CD4-positive, alpha-beta T cell treated with Interleukin-4 for 1 hour (primary cell): ENCODE measurements around the gene CXCL11.
"Not testable (repeated sequence)": the region's sequence is repeated elsewhere in the genome, so short reads cannot be mapped to it uniquely, and the experiment has no call there.

ENCODE experiments used
- DNase-seq, 2 donors: peaks; one replicate each; pipeline ENCODE4 v3.0.0-alpha.2; 2020 to 2022

The CXCL11 gene

GRCh38 chr4:76035799-76036380 is at the start of gene CXCL11:
Gene CXCL11 (minus strand): TSS chr4:76036070. CDS start chr4:76035987, 83 bp downstream.
- DNase-seq: no peak

GRCh38 chr4:76084542-76084941 is 48.7 kb upstream of the CXCL11 start:
- no peak for DNase-seq

- DNase-seq: no peak
Observed at GRCh38 chr4:76083386-76083988, 47.6 kb upstream of the CXCL11 start.

GRCh38 chr4:76078033-76078613 is 42.3 kb upstream of the CXCL11 start:
- DNase-seq: no peak

GRCh38 chr4:76074993-76075600 is 39.2 kb upstream of the CXCL11 start:
- DNase-seq: no peak

GRCh38 chr4:76074468-76074867 is 38.6 kb upstream of the CXCL11 start, which contains the start of gene ART3:
Gene ART3 (plus strand): TSS chr4:76074709. CDS start chr4:76075890, 1,181 bp downstream.
- DNase-seq: no peak

GRCh38 chr4:76072760-76073159 is 36.9 kb upstream of the CXCL11 start:
- no peak for DNase-seq

- DNase-seq: peak; percentile 66 to 73
Observed at GRCh38 chr4:76067652-76068286, 31.9 kb upstream of the CXCL11 start.

GRCh38 chr4:76066546-76066945 is 30.7 kb upstream of the CXCL11 start:
- no peak for DNase-seq

GRCh38 chr4:76061982-76062381 is 26.1 kb upstream of the CXCL11 start:
- DNase-seq: no peak

GRCh38 chr4:76061421-76061820 is 25.6 kb upstream of the CXCL11 start:
- DNase-seq: no peak

- no peak for DNase-seq
Observed at GRCh38 chr4:76060506-76060905, 24.6 kb upstream of the CXCL11 start.

- DNase-seq: peak in 1 of 2 donors; percentile 7
Observed at GRCh38 chr4:76059750-76060149, 23.9 kb upstream of the CXCL11 start.

- no peak for DNase-seq
Observed at GRCh38 chr4:76058888-76059426, 23.1 kb upstream of the CXCL11 start.

- no peak for DNase-seq
Observed at GRCh38 chr4:76058302-76058701, 22.4 kb upstream of the CXCL11 start.

- no peak for DNase-seq
Observed at GRCh38 chr4:76055421-76055820, 19.6 kb upstream of the CXCL11 start.

GRCh38 chr4:76055016-76055415 is 19.1 kb upstream of the CXCL11 start:
- no peak for DNase-seq

GRCh38 chr4:76053730-76054129 is 17.9 kb upstream of the CXCL11 start:
- DNase-seq: no peak

- not testable (repeated sequence) for DNase-seq
Observed at GRCh38 chr4:76050560-76051050, 14.7 kb upstream of the CXCL11 start.

GRCh38 chr4:76049860-76050416 is 14.1 kb upstream of the CXCL11 start:
- DNase-seq: not testable (repeated sequence)

GRCh38 chr4:76044686-76045085 is 8.8 kb upstream of the CXCL11 start:
- DNase-seq: not testable (repeated sequence)

- DNase-seq: not testable (repeated sequence)
Observed at GRCh38 chr4:76043306-76043705, 7.4 kb upstream of the CXCL11 start.
